Activated CD8-positive, alpha-beta T cell treated with anti-CD3 and anti-CD28 coated beads, Interleukin-2, amount 10 ng/mL, durations not matched to agents 7 days and 5 days (primary cell): Measurements from ENCODE around the gene TLX2. TPM values are rescaled to one million over a fixed set of nuclear protein-coding genes. Genes with fewer than 3 reads are reported as not detected.
A peak's percentile ranks its signal among the peaks of the same experiment; 100 is the strongest.

Source experiments
- ATAC-seq: fragments of 150-1000 bp; cut with Tn5 transposase; one replicate; pipeline ENCODE4 v1.10.0; 2021; ENCODE audit warnings: moderate library complexity
- CTCF ChIA-PET: fragments of 350-600 bp; sonication (Branson Sonifier 250); formaldehyde crosslinking; loops from one replicate; lab custom pipeline; 2021; ENCODE audit warnings: antibody characterized with exemption; lab: Charles Lee
- POLR2A ChIA-PET: fragments of 350-600 bp; sonication (Branson Sonifier 250); formaldehyde crosslinking; loops from one replicate; lab custom pipeline; 2021; ENCODE audit warnings: antibody characterized with exemption; lab: Charles Lee
- DNase-seq: peaks from one replicate; pipeline ENCODE4 v3.0.0-alpha.2; 2020
- H3K27ac Mint-ChIP-seq: one replicate; pipeline ENCODE4 v1.8.0; 2021; ENCODE audit warnings: mild to moderate bottlenecking, mixed read lengths
- H3K27me3 Mint-ChIP-seq: one replicate; pipeline ENCODE4 v1.8.0; 2021; ENCODE audit warnings: low read depth, mixed read lengths
- H3K36me3 Mint-ChIP-seq: one replicate; pipeline ENCODE4 v1.8.0; 2021; ENCODE audit warnings: low read depth, mixed read lengths
- H3K4me1 Mint-ChIP-seq: one replicate; pipeline ENCODE4 v1.8.0; 2021; ENCODE audit warnings: low read depth, mixed read lengths
- H3K4me3 Mint-ChIP-seq: one replicate; pipeline ENCODE4 v1.8.0; 2021; ENCODE audit warnings: mild to moderate bottlenecking, mixed read lengths
- H3K9me3 Mint-ChIP-seq: one replicate; pipeline ENCODE4 v1.8.0; 2022; ENCODE audit warnings: mixed read lengths; ENCODE audit not compliant: insufficient read depth
- total RNA-seq, 2 experiments: library from RNA; stranded (reverse); gene quantifications; one replicate each; pipeline ENCODE4 v1.2.3, GENCODE V29; 2021

The TLX2 gene
- total RNA-seq, 2 experiments from 2014 or later: 0.34 to 0.44 TPM

- Mint-ChIP-seq H3K9me3 (no peaks in the 10 kb centered on the region), H3K27me3 (peaks cover 41% of the 10 kb centered on the region), H3K27ac (peak overlapping the region; percentile 83), H3K36me3 (peaks cover 23% of the 10 kb centered on the region), H3K4me3 (peak overlapping the region; percentile 80), H3K4me1 (peaks cover 38% of the 10 kb centered on the region)
- DNase-seq (no peak), ATAC-seq (peak; percentile 50)
- CTCF ChIA-PET: interaction anchor here (0.7 to 6.4 kb wide), 4 partner anchors 9 to 88 kb away, joined by 3 to 28 read pairs (median 12); partner anchors contain the start of genes CCDC142, PCGF1 and TTC31
- POLR2A ChIA-PET: interaction anchor here (0.9 to 1.5 kb wide), 7 partner anchors 9 to 78 kb away, joined by 4 to 6 read pairs (median 4); partner anchors contain the start of genes CCDC142, MRPL53 and TTC31
These were observed 16.3 kb upstream of the TLX2 start for GRCh38 chr2:74497777-74498499.

GRCh38 chr2:74498500-74499266, 15.6 kb upstream of the TLX2 start:
- CTCF ChIA-PET: interaction anchor here (0.7 to 6.4 kb wide), 8 partner anchors 9 to 88 kb away, joined by 3 to 28 read pairs (median 4); partner anchors contain the start of genes AUP1, CCDC142, PCGF1 and TTC31
- POLR2A ChIA-PET: interaction anchor here (1.0 to 1.5 kb wide), 7 partner anchors 10 to 77 kb away, joined by 4 to 6 read pairs (median 4); partner anchors contain the start of genes AUP1, CCDC142, HTRA2 and MRPL53

DNA sequence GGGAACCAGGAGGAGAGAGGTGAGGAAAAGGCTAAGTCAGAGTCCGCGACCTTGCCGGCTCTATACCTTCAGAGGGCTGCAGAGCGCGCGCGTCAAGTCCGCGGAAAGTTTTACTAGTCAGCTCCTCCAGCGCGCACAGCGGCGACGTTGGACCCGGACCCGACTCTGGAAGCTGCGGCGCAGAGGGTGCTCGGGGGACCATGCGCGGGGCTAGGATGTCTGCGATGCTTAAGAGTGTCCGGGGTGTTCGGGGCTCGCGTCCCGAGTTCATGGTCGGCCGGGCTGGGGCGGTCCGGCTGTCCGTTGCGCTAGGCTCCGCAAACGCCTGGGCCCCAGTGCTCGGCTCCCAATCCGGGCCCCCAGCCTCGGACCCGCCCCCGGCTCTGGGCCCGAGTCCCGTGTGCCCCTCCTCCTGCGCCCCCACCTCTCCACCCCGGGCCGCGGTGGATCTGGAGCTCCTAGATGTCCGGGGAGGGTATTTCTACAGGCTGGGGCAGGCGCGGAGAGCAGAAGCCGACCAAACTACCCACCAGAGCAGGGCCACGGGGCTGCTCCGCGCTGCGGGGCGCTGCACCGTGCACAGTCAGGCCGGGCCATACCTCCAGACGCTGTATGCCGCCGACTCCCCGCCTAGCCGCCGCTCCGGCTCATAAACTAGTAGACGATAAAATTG, 14.8 kb upstream of the TLX2 start, which contains the start of gene LBX2:
TSS of gene LBX2 (minus strand) at position 337 of the 673 bp plus-strand sequence. CDS start at position 271, 66 bp downstream.
- Mint-ChIP-seq H3K4me3 (peak within 1 kb of the TSS; percentile 80), H3K36me3 (peaks cover 18% of the 10 kb centered on the region), H3K4me1 (peaks cover 51% of the 10 kb centered on the region), H3K27me3 (peaks cover 41% of the 10 kb centered on the region), H3K9me3 (no peaks in the 10 kb centered on the region), H3K27ac (peak within 1 kb of the TSS; percentile 83)
- ATAC-seq: peak; percentile 34
- POLR2A ChIA-PET: interaction anchor here (1.0 to 1.5 kb wide), 6 partner anchors 9 to 32 kb away, joined by 3 to 6 read pairs (median 4); partner anchors contain the start of genes AUP1, HTRA2 and MRPL53
- CTCF ChIA-PET: interaction anchor here (0.7 to 6.4 kb wide), 9 partner anchors 8 to 88 kb away, joined by 3 to 28 read pairs (median 5); partner anchors contain the start of genes AUP1, CCDC142, MRPL53 and PCGF1
- DNase-seq: peak; percentile 47

More at GRCh38 chr2:74498500-74499266, 15.6 kb upstream of the TLX2 start:
- peak; percentile 37 for ATAC-seq
- Mint-ChIP-seq H3K36me3 (peaks cover 21% of the 10 kb centered on the region), H3K9me3 (no peaks in the 10 kb centered on the region), H3K27me3 (peaks cover 41% of the 10 kb centered on the region), H3K4me3 (peak overlapping the region; percentile 80), H3K4me1 (peaks cover 45% of the 10 kb centered on the region), H3K27ac (peak overlapping the region; percentile 83)
- peak; percentile 49 for DNase-seq

- peaks cover 57% of the 10 kb centered on the region for H3K4me1 Mint-ChIP-seq
- ATAC-seq (no peak), DNase-seq (no peak)
- H3K36me3 Mint-ChIP-seq: peaks cover 24% of the 10 kb centered on the region
- H3K27ac Mint-ChIP-seq: no peak overlapping the region
- no peak overlapping the region for H3K4me3 Mint-ChIP-seq
- POLR2A ChIA-PET: interaction anchor here (0.6 to 1.5 kb wide), 4 partner anchors 28 to 82 kb away, joined by 3 to 6 read pairs (median 4); partner anchors contain the start of genes AUP1, HTRA2 and MRPL53
- H3K9me3 Mint-ChIP-seq: no peaks in the 10 kb centered on the region
- CTCF ChIA-PET: interaction anchor here (1.0 to 6.4 kb wide), 7 partner anchors 16 to 87 kb away, joined by 3 to 28 read pairs (median 5); partner anchors contain the start of genes CCDC142, MRPL53 and TTC31
- H3K27me3 Mint-ChIP-seq: peaks cover 41% of the 10 kb centered on the region
These were observed 14.2 kb upstream of the TLX2 start for GRCh38 chr2:74499940-74500577.

GRCh38 chr2:74500578-74500946, 13.7 kb upstream of the TLX2 start:
- DNase-seq (no peak), ATAC-seq (no peak)
- POLR2A ChIA-PET: interaction anchor here (0.6 to 1.5 kb wide), 5 partner anchors 9 to 82 kb away, joined by 3 to 6 read pairs (median 3); partner anchors contain the start of gene MRPL53
- H3K4me1 Mint-ChIP-seq: peaks cover 62% of the 10 kb centered on the region
- peaks cover 29% of the 10 kb centered on the region for H3K36me3 Mint-ChIP-seq
- no peak overlapping the region for H3K27ac Mint-ChIP-seq
- peaks cover 41% of the 10 kb centered on the region for H3K27me3 Mint-ChIP-seq
- H3K9me3 Mint-ChIP-seq: no peaks in the 10 kb centered on the region
- H3K4me3 Mint-ChIP-seq: no peak overlapping the region
- CTCF ChIA-PET: interaction anchor here (1.0 to 6.4 kb wide), 7 partner anchors 16 to 86 kb away, joined by 3 to 28 read pairs (median 5); partner anchors contain the start of genes CCDC142, MRPL53 and TTC31

GRCh38 chr2:74501335-74502071, 12.7 kb upstream of the TLX2 start:
- H3K27me3 Mint-ChIP-seq: peaks cover 41% of the 10 kb centered on the region
- ChIA-PET CTCF (interaction anchor here (1.3 to 6.4 kb wide), 5 partner anchors 15 to 85 kb away, joined by 3 to 28 read pairs (median 18); partner anchors contain the start of genes CCDC142, MRPL53 and TTC31), POLR2A (interaction anchor here (1.2 to 1.5 kb wide), 2 partner anchors 8 to 30 kb away, joined by 3 to 6 read pairs; no protein-coding TSS in a partner anchor)
- peaks cover 34% of the 10 kb centered on the region for H3K36me3 Mint-ChIP-seq
- H3K9me3 Mint-ChIP-seq: no peaks in the 10 kb centered on the region
- H3K4me3 Mint-ChIP-seq: peak overlapping the region; percentile 79
- ATAC-seq: no peak
- no peak overlapping the region for H3K27ac Mint-ChIP-seq
- peaks cover 68% of the 10 kb centered on the region for H3K4me1 Mint-ChIP-seq
- DNase-seq: no peak

DNA sequence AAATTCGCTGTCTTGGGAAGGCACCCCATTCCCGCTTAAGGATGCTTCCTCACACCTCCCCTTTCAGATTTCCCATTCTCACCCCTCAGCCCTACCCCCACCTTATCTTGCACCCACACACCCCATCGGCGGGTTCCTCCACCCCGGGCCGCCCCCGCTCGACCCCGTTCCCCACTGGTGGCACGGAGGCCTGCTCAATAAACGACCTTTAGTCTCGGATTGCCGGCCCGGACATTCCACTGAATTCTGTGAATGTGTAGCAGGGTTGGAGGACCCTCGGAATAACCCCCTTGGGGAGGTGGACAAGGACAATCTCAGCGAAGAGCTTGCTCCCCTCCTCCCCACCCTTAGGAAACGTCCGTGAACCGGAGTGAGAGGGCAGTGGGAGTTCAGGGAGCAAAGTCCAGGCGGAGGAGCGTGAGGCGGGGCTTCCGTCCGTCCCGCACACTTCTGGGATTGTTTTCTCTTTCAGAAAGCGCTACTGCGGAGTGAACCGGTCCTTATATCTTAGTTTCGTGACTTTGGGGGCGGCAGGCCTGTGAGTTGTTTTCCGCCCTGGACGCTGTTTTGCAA, 12.0 kb upstream of the TLX2 start:
- DNase-seq: no peak
- Mint-ChIP-seq H3K9me3 (no peaks in the 10 kb centered on the region), H3K4me3 (peak overlapping the region; percentile 79), H3K4me1 (peaks cover 74% of the 10 kb centered on the region), H3K27me3 (peaks cover 41% of the 10 kb centered on the region), H3K36me3 (peaks cover 41% of the 10 kb centered on the region), H3K27ac (peak overlapping the region; percentile 69)
- POLR2A ChIA-PET: no interaction called here
- CTCF ChIA-PET: interaction anchor here (3.4 to 6.4 kb wide), 2 partner anchors 29 to 85 kb away, joined by 25 to 28 read pairs; no protein-coding TSS in a partner anchor
- ATAC-seq: no peak

DNA sequence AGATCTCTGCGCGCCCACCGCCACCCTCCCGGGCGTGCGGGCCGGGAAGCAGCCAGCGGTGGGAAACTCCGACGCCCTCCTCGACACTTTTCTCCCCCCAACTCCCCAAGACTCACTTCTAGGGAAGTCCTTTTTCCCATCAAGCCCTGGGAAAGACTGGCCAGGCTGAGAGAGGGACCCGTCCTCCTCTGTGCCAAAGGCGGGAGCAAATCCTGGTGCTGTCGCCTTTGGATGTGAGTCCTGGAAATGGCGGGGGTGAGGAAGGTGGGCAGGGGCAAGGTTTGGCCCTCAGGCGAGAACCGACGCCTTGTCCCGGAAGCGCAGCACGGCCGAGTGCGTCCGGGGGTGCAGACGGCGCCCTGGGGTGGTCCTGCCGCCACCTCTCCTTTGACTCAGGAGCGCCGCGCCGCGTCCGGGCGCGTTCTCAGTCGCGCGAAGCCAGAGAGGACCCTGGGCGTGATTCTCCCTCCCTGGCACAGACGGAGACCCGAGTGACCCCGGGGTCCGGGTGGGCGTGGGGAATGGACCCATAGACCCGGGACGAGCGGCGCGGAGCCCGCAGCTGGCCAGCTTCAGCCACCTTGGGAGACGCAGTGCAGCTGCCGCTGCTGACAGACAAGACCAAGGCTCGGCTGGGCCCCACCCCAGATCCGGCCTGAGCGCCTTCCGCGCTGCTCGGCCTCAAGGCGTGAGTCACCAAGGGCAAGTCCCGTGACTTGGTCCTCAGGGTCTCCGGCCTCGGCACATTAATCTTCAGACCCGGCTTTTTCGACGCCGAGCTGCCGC, 11.3 kb upstream of the TLX2 start:
- Mint-ChIP-seq H3K27me3 (peaks cover 39% of the 10 kb centered on the region), H3K4me3 (peak overlapping the region; percentile 79), H3K9me3 (no peaks in the 10 kb centered on the region), H3K4me1 (peaks cover 73% of the 10 kb centered on the region), H3K36me3 (peaks cover 43% of the 10 kb centered on the region), H3K27ac (peak overlapping the region; percentile 69)
- POLR2A ChIA-PET: interaction anchor here (0.5 to 1.8 kb wide), 6 partner anchors 10 to 37 kb away, joined by 3 to 6 read pairs (median 4); partner anchors contain the start of gene AUP1
- CTCF ChIA-PET: interaction anchor here (1.0 to 6.4 kb wide), 9 partner anchors 8 to 86 kb away, joined by 3 to 28 read pairs (median 5); partner anchors contain the start of genes AUP1, CCDC142, DQX1 and HTRA2
- DNase-seq (peak; percentile 69), ATAC-seq (peak; percentile 29)
